Upper lobe of right lung (tissue), 1 donor: ENCODE measurements around the gene PCYT2. TPM values are rescaled to one million over a fixed set of nuclear protein-coding genes. Genes with fewer than 3 reads are reported as not detected.
A peak's percentile ranks its signal among the peaks of the same experiment; 100 is the strongest.

Experiments used
- ATAC-seq: fragments of 200-7000 bp; cut with Tn5 transposase; one replicate; pipeline ENCODE4 v1.9.1; 2020; ENCODE audit warnings: mild to moderate bottlenecking, moderate library complexity
- DNase-seq: peaks from one replicate; pipeline ENCODE4 v3.0.0-alpha.2; 2020
- H3K27ac ChIP-seq: fragments of 200-600 bp; one replicate; pipeline ENCODE4 v1.8.0; 2022
- H3K27me3 ChIP-seq: fragments of 200-600 bp; one replicate; pipeline ENCODE4 v1.8.0; 2022; ENCODE audit warnings: mild to moderate bottlenecking
- H3K36me3 ChIP-seq: fragments of 200-600 bp; one replicate; pipeline ENCODE4 v1.8.0; 2022
- H3K4me1 ChIP-seq: fragments of 200-600 bp; one replicate; pipeline ENCODE4 v1.8.0; 2022
- H3K4me3 ChIP-seq: fragments of 200-600 bp; one replicate; pipeline ENCODE4 v1.8.0; 2022; ENCODE audit warnings: mild to moderate bottlenecking
- H3K9me3 ChIP-seq: fragments of 200-600 bp; one replicate; pipeline ENCODE4 v1.8.0; 2022
- CTCF ChIP-seq: fragments of 200-600 bp; IDR thresholded peaks from one replicate; pipeline ENCODE4 v1.8.0; 2022; ENCODE audit warnings: antibody characterized with exemption
- intact Hi-C: fragments of 100-400 bp; cut with DNase I; formaldehyde crosslinking; loops from one replicate; pipeline ENCODE4 v1.11.0; 2022
- total RNA-seq: library from RNA; stranded (reverse); fragmentation: NEBNext Ultra II Directional; extraction: Animal tissue kit (Norgen Biotek cat#: 25700); gene quantifications from one replicate; pipeline ENCODE4 v1.2.1, GENCODE V29; 2021
- donor health status: DM: no; HTN: yes; CAD: no; lungs with severe emphysema.

The PCYT2 gene
- total RNA-seq, 1 donor from 2014 or later, result 46.1 TPM

- Histone ChIP-seq H3K27ac (no peak overlapping the region), H3K27me3 (no peaks in the 10 kb centered on the region), H3K9me3 (no peaks in the 10 kb centered on the region), H3K4me3 (no peak overlapping the region), H3K36me3 (peaks cover 12% of the 10 kb centered on the region), H3K4me1 (peaks cover 15% of the 10 kb centered on the region)
- no peak for TF ChIP-seq CTCF
- ATAC-seq (no peak), DNase-seq (no peak)
- intact Hi-C loops, result no loop called here
Measured at GRCh38 chr17:81905993-81906392, 5.2 kb downstream of the PCYT2 start.

GRCh38 chr17:81905424-81905875 lies 5.7 kb downstream of the PCYT2 start:
- H3K9me3 ChIP-seq, result no peaks in the 10 kb centered on the region
- peaks cover 14% of the 10 kb centered on the region for H3K36me3 ChIP-seq
- DNase-seq (no peak), ATAC-seq (no peak)
- H3K4me1 ChIP-seq, result peaks cover 14% of the 10 kb centered on the region
- H3K4me3 ChIP-seq, result no peak overlapping the region
- no peak overlapping the region for H3K27ac ChIP-seq
- no peaks in the 10 kb centered on the region for H3K27me3 ChIP-seq
- intact Hi-C loops, result no loop called here
- no peak for TF ChIP-seq CTCF

- Histone ChIP-seq H3K27ac (no peak overlapping the region), H3K9me3 (no peaks in the 10 kb centered on the region), H3K36me3 (peaks cover 20% of the 10 kb centered on the region), H3K4me1 (peaks cover 7% of the 10 kb centered on the region), H3K4me3 (no peak overlapping the region), H3K27me3 (no peaks in the 10 kb centered on the region)
- TF ChIP-seq CTCF, result no peak
- intact Hi-C loops, result no loop called here
- ATAC-seq (no peak), DNase-seq (no peak)
Measured at GRCh38 chr17:81904600-81905423, 6.4 kb downstream of the PCYT2 start.

GRCh38 chr17:81903896-81904599 lies 7.2 kb downstream of the PCYT2 start:
- Histone ChIP-seq H3K27ac (no peak overlapping the region), H3K4me1 (peaks cover 5% of the 10 kb centered on the region), H3K9me3 (no peaks in the 10 kb centered on the region), H3K27me3 (no peaks in the 10 kb centered on the region), H3K36me3 (peaks cover 27% of the 10 kb centered on the region), H3K4me3 (no peak overlapping the region)
- ATAC-seq (no peak), DNase-seq (no peak)
- TF ChIP-seq CTCF, result no peak
- intact Hi-C loops, result no loop called here

- no peak overlapping the region for H3K27ac ChIP-seq
- peaks cover 33% of the 10 kb centered on the region for H3K36me3 ChIP-seq
- H3K9me3 ChIP-seq, result no peaks in the 10 kb centered on the region
- DNase-seq (peak; percentile 58), ATAC-seq (no peak)
- H3K4me3 ChIP-seq, result no peak overlapping the region
- H3K4me1 ChIP-seq, result peaks cover 5% of the 10 kb centered on the region
- no peaks in the 10 kb centered on the region for H3K27me3 ChIP-seq
- intact Hi-C loops, result no loop called here
- TF ChIP-seq CTCF, result no peak
Measured at GRCh38 chr17:81903415-81903831, 7.8 kb downstream of the PCYT2 start.
